Right lobe of liver (tissue), 6 donors: ENCODE data around the gene AP4M1. TPM values are rescaled to one million over a fixed set of nuclear protein-coding genes. Genes with fewer than 3 reads are reported as not detected.
A peak's percentile ranks its signal among the peaks of the same experiment; 100 is the strongest.
"Not testable (repeated sequence)": the region's sequence is repeated elsewhere in the genome, so short reads cannot be mapped to it uniquely, and the experiment has no call there.

Experiments
- ATAC-seq, 4 donors: fragments of 200-7000 bp; cut with Tn5 transposase; one replicate each; pipeline ENCODE4 v1.9.1; 2020; ENCODE audit warnings: mild to moderate bottlenecking in 4 of 4, moderate library complexity in 4 of 4
- DNase-seq, 3 donors: peaks; one replicate each; pipeline ENCODE4 v3.0.0-alpha.2; 2020
- H3K27ac ChIP-seq, 3 donors: fragments of 200-600 bp; one replicate each; pipeline ENCODE4 v1.8.0; 2022
- H3K27me3 ChIP-seq, 2 donors: fragments of 200-600 bp; one replicate each; pipeline ENCODE4 v1.8.0; 2022
- H3K36me3 ChIP-seq, 4 donors: fragments of 200-600 bp; sonication (generic) in 1 of 4; one replicate each; pipeline versions ENCODE4 v1.5.1 to v1.8.0; 2017 to 2022; ENCODE audit warnings: control low read depth in 1 of 4
- H3K4me1 ChIP-seq, 4 donors: fragments of 200-600 bp; sonication (generic) in 1 of 4; one replicate each; pipeline versions ENCODE4 v1.5.1 to v1.8.0; 2017 to 2022; ENCODE audit warnings: control low read depth in 1 of 4
- H3K4me3 ChIP-seq, 3 donors: fragments of 200-600 bp; one replicate each; pipeline ENCODE4 v1.8.0; 2022
- H3K9me3 ChIP-seq, 4 donors: fragments of 200-600 bp; sonication (generic) in 1 of 4; one replicate each; pipeline versions ENCODE4 v1.5.1 to v1.8.0; 2017 to 2022; ENCODE audit warnings: control low read depth in 1 of 4
- CTCF ChIP-seq, 4 donors: fragments of 200-600 bp in 3 of 4; fragments of 450-650 bp in 1 of 4; IDR thresholded peaks; one replicate each; pipeline versions ENCODE4 v1.5.1 to v1.8.0; 2016 to 2022; ENCODE audit warnings: antibody characterized with exemption in 4 of 4, mild to moderate bottlenecking in 2 of 4
- POLR2A ChIP-seq: fragments of 450-650 bp; IDR thresholded peaks from one replicate; pipeline ENCODE4 v1.6.1; 2017; ENCODE audit warnings: antibody characterized with exemption, mild to moderate bottlenecking
- WGBS: methylation state at CpG from one replicate; pipeline ENCODE4 v1.1.6; 2018; ENCODE audit warnings: low coverage, low lambda C conversion rate; ENCODE audit not compliant: insufficient coverage; ENCODE audit errors: missing lambda C conversion rate; 5-methylcytosine and 5-hydroxymethylcytosine counted together
- intact Hi-C, 2 donors: fragments of 100-400 bp; cut with DNase I; formaldehyde crosslinking; loops; one replicate each; pipeline versions ENCODE4 v1.11.2 to v1.14.1; 2022
- total RNA-seq, 6 experiments: library from RNA; depleted of rRNA in 2 of 6; stranded (reverse); fragments of >200 nt in 2 of 6; fragmentation: NEBNext Ultra II Directional in 3 of 6; extraction: Animal tissue kit (Norgen Biotek cat#: 25700) in 3 of 6; gene quantifications; one replicate each; pipeline versions ENCODE4 v1.1.0 to v1.2.4, GENCODE V29; 2016 to 2023
- donor health status: DM: no; HTN: yes; CAD: no.
- donor health status: DM: no; HTN: no; CAD: no.
- donor health status: DM: no; HTN: no; CAD: no.
- donor health status: DM: no; HTN: yes; CAD: no.
- donor health status: DM: no; HTN: yes; CAD: no.

AP4M1 gene
- total RNA-seq, 6 experiments from 2014 or later, result 2.7 to 7.3 (median 4.3) TPM

GRCh38 chr7:100137851-100138760, 36.7 kb downstream of the AP4M1 start:
- Histone ChIP-seq H3K4me3 (no peak overlapping the region), H3K4me1 (peaks cover 0 to 17% (median 0%) of the 10 kb centered on the region in 4 donors), H3K27ac (no peak overlapping the region), H3K9me3 (no peaks in the 10 kb centered on the region), H3K27me3 (no peaks in the 10 kb centered on the region), H3K36me3 (no peaks in the 10 kb centered on the region)
- TF ChIP-seq CTCF (IDR thresholded peaks at IDR 0.05) (no peak), POLR2A (no peak)
- ATAC-seq, result no peak
- no peak for DNase-seq
- intact Hi-C loops, result loop anchor here (10.0 kb wide), 1 partner anchor 87 kb away; no protein-coding TSS in a partner anchor
- WGBS, result 77% methylated on average over 13 of the region's 13 CpGs

GRCh38 chr7:100141555-100141949, 40.1 kb downstream of the AP4M1 start:
- DNase-seq (no peak), ATAC-seq (peak in 2 of 4 donors; percentile 28 to 47)
- TF ChIP-seq CTCF (IDR thresholded peaks at IDR 0.05) (no peak), POLR2A (no peak)
- Histone ChIP-seq H3K27me3 (no peaks in the 10 kb centered on the region), H3K4me3 (no peak overlapping the region), H3K4me1 (peaks cover 0 to 20% (median 0%) of the 10 kb centered on the region in 4 donors), H3K27ac (no peak overlapping the region), H3K9me3 (no peaks in the 10 kb centered on the region), H3K36me3 (no peaks in the 10 kb centered on the region)
- 48% methylated on average over 3 of the region's 3 CpGs for WGBS
- intact Hi-C loops, result no loop called here

GRCh38 chr7:100142461-100142860, 41.0 kb downstream of the AP4M1 start:
- ATAC-seq, result no peak
- peaks cover 0 to 23% (median 0%) of the 10 kb centered on the region in 4 donors for H3K4me1 ChIP-seq
- H3K4me3 ChIP-seq, result no peak overlapping the region
- 65% methylated on average over 3 of the region's 3 CpGs for WGBS
- TF ChIP-seq POLR2A, result no peak
- TF ChIP-seq CTCF (IDR thresholded peaks at IDR 0.05), result no peak
- H3K27ac ChIP-seq, result no peak overlapping the region
- DNase-seq, result no peak
- no peaks in the 10 kb centered on the region for H3K27me3 ChIP-seq
- no peaks in the 10 kb centered on the region for H3K36me3 ChIP-seq
- intact Hi-C loops, result no loop called here
- no peaks in the 10 kb centered on the region for H3K9me3 ChIP-seq

GRCh38 chr7:100146350-100146749, 44.9 kb downstream of the AP4M1 start:
- H3K9me3 ChIP-seq, intact Hi-C loops, H3K27ac ChIP-seq, H3K36me3 ChIP-seq, DNase-seq, H3K27me3 ChIP-seq, H3K4me3 ChIP-seq: not testable (repeated sequence)
- H3K4me1 ChIP-seq, result peaks cover 0 to 35% (median 0%) of the 10 kb centered on the region in 4 donors
- 17% methylated on average over 4 of the region's 4 CpGs for WGBS
- peak in 2 of 4 donors; percentile 6 to 23 for ATAC-seq

GRCh38 chr7:100147278-100147677, 45.8 kb downstream of the AP4M1 start:
- intact Hi-C loops, result no loop called here
- Histone ChIP-seq H3K9me3 (no peaks in the 10 kb centered on the region), H3K4me3 (no peak overlapping the region), H3K27ac (no peak overlapping the region), H3K27me3 (no peaks in the 10 kb centered on the region), H3K4me1 (peaks cover 0 to 25% (median 0%) of the 10 kb centered on the region in 4 donors), H3K36me3 (no peaks in the 10 kb centered on the region)
- no peak for ATAC-seq
- WGBS, result 100% methylated on average over 2 of the region's 2 CpGs
- TF ChIP-seq POLR2A (no peak), CTCF (IDR thresholded peaks at IDR 0.05) (no peak)
- DNase-seq, result no peak
